DMS153 treated with DMSO at 0.1 percent for 48 hours (cell line): ENCODE data around the gene PABPC5.

ENCODE experiments used
- DNase-seq: peaks from one replicate; lab custom pipeline; 2025; ENCODE audit not compliant: unreplicated experiment; lab: John Stamatoyannopoulos, UW

The PABPC5 gene

DNA sequence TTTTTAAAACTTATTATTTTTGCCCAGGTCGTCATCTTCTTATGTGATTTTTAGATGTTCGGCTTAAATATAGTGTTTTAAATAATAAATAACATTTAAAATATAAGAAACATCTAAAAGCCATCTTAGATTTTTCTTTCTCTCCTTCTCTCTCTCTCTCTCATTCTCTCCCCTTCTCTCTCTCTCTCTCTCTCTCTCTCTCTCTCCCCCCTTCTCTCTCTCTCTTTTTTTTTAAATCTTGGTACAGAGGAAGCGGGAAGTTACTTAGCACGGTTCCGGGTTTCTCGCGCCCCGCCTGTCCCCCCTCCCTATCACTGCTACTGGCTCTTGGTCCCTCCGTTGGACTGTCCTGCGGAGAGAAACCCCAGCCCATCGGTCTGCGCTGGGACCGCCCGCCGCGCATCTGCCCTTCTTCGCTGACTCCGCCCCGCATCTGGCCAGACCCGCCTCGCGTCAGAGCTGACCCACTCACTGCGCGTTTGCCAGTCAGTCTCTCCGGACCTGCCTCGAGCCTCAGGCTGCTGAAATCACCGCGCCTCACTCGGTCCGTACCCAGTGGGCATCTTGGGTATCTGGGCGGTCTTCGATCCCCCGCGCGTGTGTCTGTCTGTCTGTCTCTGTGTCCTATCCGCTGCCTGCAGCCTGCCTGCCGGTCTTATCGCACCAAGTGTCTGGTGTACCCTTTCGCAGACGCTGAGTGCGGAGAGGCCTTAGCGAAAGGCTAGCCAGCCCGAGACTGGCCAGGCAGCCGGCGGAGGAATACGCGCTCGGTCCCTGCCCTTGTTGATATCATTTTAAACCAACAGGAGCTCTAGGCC, at the start of gene PABPC5:
TSS of gene PABPC5 (plus strand) at position 489 of the 818 bp plus-strand sequence. CDS start 739 bp downstream, outside the sequence.
- DNase-seq, result peak; percentile 49

DNA sequence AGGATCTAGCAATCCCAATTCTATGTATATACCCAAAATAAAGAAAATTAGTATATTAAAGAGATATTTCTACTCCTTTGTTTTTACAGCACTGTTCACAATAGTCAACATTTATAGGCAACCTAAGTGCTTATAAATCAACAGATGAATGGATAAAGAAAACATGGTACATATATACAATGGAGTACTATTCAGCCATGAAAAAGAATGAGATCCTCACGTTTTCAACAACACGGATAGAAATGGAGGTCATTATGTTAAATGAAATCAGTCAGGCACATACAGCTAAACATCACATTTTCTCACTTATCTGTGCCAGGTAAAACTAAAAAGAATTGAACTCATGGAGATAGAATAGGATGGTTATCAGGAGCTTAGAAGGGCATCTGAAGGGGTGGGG, 45.6 kb upstream of the PABPC5 start:
- no peak for DNase-seq

DNA sequence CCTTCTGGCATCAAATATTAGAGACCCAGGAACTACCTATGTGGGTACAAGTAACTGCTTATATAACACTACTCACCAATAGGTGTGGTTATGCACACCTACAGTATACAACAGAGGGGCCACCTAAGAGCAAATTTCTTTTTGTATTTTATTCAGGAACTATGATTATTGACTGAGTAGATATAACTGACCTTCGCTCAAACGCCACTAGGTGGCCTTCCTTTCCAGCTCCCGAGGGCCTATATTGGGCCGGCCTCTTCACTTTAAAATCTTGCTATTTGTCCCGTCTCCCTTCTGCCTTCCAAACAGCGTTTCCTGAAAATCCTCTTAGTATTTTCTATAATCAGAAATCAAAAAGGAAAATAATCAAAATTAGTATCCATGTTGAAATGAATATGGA, 19.9 kb upstream of the PABPC5 start:
- no peak for DNase-seq

DNA sequence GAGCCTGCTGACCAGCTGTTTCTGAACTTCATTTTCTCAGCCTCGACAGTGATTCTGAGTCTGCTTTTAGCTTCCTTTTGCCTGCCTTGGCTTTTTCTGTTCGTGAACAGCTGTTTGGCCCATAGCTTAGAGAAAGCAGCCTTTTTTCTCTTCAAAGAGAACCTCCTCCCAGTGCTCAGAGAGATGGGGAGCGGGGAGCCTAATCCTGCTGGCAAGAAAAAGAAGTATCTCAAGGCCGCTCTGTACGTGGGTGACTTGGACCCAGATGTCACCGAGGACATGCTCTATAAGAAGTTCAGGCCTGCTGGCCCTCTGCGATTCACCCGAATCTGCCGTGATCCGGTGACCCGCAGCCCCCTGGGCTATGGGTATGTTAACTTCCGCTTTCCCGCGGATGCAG, 756 bp downstream of the PABPC5 start:
- DNase-seq, result no peak
